ENCODE data around the gene KIAA1671.

Gene KIAA1671

DNA sequence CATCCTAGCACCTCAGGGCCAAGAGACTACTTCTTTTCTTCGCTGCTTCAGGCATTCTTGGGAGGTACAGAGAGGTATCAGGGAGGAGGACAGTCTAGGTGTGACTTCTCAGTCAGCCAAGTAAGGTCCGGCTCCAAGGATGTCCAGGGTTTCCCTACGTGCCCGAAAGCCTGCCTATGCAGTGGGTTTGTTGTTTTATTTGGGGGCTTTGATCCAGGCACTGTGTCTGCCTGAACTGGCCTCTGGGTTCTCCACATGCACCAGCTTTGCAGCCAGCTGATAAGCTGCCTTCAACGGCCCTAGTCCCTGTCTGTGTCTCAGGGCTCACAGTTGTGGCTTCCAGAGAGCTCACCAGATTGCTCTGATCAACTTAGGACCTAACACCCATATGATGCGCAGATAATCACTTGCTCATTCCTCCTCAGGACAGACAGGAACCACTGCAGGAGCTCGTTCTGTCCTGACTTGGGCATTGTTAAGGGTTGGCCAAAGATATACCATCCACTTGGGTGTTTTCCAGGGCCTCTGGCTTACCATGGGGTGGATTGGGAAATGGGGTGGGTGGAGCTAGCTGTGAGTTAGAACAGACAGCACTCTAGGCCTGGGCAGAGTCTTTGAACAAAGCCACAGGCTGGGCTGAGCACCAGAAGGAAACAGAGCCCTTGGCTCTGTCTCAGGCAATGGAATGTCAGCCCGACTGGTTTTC is 201.6 kb downstream of the KIAA1671 start:
- no peak for DNase-seq

DNA sequence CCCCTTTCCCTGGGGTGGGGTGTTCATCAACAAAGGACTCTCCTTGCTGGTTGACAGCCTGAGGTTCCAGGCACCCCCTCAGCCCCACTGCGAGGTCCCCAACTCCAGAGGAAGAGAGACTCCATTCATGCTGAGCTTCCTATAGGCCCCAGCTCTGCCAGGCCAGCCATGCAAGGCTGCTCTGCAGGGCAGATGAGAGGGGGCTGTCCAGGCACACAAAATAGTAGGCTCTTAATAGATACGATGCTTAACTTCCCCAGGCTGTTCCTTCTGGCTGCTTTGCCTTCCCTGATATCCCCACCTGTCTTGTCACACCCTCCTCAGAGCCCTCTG is 202.1 kb downstream of the KIAA1671 start:
- no peak for DNase-seq

DNA sequence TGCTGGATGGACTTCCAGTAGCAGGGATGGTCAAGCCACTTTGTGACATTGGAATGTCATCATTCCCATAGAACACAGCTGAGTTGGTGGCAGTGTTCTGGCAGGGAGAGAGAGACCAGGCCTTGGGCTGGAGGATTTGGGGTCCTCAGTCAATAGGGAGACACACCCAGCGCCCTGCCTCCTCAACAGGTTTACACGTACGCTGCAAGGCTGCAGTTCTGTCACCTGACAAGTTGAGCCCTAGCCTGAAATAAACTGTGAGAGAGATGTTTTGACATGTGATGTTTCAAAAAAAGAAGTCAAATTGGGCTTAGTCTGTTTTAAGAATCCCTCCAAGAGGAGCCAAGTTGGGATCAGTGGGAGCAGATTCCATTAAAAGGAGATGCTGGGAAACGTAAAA is 204.2 kb downstream of the KIAA1671 start:
- no peak for DNase-seq

DNA sequence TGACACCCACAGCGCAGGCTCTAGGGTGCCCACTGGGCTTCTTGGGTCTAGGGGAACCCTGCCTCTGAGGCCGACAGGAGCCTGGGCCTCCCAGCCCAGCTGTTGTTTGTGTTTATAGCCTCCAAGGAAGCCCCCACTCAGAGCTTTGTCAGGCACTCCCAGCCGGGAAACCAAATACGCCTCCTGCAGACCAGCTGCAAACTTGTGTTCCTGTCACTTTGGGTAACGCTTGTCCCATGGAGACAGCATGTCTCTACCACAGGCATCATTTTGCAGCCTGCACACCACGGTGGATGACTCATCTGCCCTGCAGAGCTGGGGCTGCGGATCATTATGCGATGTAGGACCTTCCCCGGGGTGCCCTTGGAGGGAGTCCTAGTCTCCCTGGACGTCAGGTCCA is 206.5 kb downstream of the KIAA1671 start:
- no peak for DNase-seq

DNA sequence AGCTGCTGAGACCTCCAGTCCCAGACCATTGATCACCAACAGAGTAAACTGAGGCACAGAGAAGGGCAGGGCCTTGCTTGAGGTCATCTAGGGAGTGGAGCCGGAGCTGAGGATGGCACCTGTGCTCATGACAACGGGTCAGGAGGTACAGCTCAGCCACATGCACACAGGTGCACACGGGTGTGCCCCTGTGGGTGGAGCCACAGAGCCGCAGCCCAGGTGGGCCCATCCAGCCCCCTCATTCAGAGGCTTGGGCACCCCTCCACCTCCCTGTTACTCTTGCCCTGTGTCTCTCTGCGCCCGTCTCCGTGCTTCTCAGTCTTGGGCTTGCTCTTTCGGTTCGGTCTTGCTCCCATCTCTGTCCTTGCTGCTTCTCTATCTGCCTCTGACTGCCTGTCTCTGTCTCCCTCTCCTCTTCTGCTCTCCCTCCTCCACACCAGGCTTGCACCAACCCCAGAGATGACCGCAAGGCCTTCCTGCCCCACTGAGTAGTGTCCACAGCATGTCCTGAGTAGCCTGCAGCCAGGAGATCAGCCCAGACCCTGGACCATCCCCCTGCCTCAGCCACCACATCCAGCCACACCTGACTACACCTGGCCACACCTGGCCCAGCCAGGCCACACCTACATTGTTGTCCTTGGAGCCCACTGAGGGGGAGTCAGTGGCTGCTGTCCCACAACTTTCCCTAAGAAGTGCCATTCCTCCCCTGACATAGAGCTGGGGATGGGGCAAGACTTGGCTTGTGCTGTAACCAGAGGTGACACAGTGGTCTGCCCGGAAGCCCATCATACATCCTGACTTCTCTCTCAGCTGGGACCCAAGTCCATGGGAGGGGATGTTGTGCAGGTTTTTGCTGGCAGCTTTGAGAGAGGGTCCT is 207.8 kb downstream of the KIAA1671 start:
- DNase-seq: no peak

DNA sequence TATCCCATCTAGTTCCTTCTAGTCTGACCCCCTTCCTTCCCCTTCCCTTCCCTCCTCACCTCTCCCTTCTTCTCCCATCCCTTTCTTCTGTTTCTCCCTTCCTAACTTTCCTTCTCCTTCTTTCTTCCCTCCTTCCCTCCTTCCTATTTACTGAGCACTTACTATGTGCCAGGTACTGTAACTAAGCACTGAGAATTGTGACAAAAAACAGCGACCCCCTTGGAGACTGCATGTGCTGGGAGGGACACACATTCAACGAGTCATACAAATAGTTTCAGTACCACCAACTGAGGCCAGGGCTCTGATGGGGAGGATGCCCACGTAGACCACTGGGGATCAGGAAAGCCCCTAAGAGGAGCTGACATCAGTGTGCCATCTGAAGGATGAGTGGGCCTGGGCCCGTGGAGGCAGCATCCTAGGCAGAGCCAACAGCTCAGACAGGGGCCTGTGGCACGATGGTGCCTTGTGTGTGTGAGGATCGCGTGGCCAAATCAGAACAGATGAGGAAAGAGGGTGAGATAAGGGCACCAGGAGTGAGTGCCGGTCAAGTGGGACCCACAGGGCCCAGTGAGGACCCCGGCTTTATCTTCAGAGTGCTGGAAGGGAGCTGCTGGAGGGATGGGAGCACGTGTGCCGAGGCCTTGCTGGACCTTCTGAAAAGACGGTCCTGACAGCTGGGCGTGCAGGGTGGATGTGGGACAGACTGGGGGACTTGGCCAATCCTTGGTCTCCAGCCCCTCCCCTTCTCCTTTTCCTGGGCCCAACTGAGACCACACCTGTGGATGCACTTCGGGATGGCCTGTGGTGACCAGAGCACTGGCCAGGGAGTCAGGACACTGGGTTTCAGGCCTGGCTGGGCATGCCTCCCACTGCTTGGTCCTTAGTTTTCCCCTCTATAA is 208.8 kb downstream of the KIAA1671 start:
- no peak for DNase-seq

DNA sequence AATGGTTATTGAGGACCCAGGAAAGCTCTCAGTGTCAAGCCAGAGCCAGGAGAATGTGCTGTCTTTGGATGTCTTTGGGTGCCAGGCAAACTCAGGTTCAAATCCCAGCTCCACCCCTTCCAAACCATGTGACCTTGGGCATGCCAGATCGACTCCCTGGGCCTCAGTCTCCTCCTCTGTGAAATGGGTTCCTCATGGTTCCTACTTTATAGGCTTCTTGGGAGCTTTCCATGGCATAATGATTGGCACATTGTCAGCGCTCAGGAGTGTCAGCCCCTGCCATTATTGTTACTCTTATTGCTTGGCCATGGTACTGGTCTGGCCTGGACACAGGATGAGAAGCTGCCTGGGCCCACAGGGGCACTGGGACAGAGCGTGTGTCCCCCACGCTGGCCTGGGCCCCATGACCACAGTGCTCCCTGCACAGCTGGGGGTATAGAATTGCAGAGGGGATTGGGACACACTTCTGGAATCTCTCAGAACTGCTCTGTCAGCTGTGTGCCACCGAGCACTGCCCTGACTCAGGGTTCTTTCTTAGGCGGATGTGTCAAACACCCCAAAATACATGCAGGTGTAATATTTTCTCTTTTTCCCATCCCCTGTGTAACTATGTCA is 209.5 kb downstream of the KIAA1671 start:
- no peak for DNase-seq

DNA sequence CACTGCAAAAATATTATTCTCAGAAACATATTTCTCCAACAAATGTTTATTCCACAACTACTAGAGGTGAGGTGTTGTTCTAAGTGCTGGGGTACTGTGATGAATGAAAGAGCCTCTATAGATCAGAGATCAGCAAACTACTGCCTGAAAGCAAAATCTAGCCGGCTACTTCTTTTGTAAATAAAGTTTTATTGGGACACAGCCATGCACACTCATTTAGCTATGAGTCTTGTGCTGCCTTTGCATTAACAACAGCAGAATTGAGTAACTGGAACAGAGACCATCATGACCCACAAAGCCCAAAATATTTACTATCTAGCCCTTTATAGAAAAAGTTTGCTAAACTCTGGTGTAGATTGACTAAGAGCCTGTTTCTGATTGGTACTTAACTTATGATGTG is 210.0 kb downstream of the KIAA1671 start:
- DNase-seq: no peak

DNA sequence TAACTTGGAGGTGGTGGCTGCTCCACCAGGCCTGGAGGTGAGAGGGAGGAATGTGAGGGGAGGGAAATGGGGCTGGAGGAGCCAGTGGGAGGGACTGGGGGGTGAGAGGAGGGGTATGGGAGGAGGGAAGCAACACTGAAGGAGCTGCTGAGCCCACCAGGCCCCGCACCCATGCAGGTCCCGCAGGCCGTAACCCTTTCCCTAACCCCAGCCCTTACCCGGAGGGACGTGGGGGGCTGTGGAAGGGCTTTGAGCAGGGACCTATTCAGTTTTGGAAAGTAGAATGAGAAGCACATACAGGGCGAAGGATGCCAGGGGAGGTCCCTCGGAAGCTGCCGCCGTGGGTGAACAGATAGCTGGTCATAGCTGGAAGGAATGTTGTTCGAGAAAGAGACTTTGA is 213.3 kb downstream of the KIAA1671 start:
- DNase-seq: no peak

DNA sequence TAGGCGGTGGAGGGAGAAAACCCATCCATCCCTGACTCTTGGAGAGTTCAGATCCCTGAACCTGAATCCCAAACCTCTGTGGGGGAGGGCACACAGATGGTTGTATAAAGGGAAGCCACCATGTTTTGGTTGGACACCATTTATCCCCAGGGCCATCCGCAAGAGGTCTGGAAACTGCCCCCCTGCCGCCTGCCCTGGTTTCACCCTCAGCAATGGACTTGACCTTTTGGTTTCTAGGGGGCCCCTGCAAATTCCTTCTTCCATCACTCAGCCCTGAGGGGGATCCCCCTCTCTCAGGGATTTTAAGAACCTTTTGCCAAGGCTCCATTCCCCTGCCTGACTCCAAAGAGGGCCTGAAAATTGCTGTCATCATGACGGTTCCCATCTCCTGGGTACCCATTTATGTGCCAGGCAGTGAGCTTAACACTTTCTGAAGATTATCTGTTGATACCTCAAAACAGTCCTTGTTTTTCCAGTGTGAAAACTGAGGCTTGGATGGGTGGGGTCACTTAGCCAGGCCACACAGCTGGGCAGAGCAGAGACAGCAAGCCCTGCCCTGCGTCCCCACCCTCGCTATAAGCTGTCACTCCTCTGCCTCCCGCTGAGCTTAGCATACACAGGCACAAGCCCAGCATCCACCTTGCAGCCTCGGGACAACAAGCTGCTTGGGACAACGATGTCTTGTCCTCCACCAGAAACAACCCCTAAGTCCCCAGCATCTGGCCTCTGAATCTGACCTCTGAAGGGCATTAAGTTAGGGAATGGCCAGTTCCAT is 213.9 kb downstream of the KIAA1671 start:
- DNase-seq: no peak

DNA sequence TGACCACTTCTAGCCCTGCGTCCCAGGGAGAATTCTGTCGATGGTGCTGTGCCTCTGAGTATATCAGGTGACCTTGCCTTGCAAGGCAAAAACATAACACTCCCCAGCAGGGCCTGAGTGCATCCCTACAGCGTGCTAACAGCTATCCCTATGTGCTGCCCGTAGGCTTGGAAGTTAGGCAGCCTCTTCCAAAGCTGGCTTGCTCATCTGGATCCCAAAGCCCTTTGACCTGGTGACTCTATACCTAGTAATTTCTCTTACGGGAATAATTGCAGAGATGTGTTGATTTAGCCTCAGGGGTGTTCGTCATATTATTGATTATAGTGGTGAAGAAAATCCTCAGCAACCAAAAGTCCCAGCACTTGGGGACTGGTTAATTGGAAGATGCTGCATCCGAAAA is 214.6 kb downstream of the KIAA1671 start:
- DNase-seq: no peak

DNA sequence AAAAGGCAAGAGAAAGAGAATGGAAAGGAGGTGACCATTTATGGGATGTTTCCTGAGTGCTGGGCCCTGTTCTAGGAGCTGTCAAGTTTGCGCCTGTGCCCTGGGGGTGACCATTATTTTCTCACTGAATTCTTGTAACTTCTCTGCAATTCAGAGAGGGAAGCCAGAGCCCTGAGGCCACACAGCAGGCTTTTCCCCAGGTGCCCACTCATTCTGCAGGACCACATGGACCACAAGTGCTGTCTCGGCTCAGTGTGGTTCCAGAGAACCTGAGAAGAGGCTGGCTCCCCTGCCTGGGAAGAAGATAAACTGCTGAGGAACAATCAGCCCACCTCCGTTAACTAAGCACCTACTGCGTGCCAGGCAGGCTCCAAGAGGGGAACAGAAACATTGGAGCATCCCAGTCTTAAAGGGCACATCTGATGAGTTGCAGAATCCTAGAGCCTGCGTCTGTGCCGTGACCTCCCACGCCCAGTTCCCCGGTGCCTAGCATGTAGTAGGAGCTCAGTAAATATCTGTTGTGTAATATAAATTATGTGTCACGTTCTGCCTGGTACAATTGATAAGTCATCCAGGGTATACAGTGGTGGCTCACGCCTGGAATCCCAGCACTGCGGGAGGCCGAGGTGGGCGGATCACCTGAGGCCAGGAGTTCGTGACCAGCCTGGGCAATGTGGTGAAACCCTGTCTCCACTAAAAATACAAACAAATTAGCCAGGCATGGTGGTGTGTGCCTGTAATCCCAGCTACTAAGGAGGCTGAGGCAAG is 215.5 kb downstream of the KIAA1671 start:
- no peak for DNase-seq

DNA sequence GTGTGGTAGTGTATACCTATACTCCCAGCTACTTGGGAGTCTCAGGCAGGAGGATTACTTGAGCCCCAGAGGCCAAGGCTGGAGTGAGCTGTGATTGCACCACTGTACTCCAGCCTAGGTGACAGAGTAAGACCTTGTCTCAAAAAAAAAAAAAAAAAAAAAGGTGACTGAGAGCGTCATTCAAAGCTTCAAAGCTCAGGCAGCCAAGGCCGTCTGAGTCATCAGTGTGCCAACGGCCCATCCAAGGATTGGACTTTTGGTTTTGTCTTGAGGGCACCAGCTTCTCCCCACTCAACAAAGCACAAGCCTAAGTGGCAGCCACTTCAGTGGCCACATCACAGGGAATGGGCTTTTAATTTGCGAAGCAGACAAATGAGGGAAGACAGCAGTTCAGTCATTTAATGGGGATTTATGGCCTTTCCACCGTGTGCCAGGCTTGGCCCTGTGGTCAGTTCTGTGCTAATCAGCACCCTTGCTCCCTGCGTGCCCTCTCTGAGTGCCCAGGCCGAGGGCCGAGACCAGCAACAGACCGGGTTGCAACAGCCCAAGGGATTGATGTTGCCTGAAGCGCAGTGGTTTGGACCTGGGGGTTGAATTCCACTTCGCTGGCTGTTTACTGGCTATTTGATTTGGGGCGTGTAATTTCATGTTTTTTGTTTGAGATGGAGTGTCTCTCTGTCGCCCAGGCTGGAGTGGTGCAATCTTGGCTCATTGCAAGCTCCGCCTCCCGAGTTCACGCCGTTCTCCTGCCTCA is 216.9 kb downstream of the KIAA1671 start:
- no peak for DNase-seq

DNA sequence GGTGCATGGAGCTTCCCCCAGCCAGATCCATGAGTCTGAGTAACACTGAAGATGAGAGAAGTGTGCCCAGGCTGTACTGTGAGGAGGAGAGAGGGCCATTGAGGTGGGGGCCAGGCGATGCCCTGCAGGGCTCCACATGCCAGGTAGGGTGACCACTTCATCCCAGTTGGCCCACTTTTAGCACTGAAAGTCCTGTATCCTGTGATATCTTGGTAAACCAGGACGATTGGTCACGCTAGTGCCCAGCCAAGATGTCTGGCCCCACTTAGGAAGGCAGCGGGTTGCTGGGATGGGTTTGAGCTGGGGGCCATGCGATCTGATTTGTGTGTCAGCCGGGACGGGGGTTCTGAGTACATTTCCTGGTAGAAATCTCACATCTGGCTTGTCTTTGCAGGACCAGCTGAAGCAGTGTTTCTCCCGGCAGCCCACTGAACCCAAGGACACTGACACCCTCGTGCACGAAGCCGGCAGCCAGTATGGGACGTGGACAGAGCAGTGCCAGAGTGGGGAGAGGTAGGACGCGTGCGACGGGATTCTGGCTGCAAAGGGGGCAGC is 218.0 kb downstream of the KIAA1671 start:
- no peak for DNase-seq

DNA sequence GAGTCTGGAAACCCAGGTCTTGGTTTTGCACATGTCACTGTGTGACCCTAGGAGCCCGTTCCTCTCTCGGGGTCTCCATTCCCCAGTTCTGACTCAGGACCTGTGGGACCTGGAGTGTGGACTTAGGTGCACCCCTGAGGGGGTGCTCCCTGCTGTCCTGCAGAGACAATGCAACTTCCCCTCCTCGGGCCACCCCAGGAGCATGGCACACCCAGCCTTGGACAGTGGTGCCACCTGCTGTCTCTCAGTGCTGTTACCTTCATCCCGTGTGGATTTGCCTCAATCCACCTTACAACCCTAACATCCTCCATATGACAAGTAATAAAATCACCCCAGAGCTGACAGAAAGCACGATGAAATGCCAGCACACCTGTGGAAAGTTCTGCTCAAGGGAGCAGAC is 219.6 kb downstream of the KIAA1671 start:
- peak; percentile 19 for DNase-seq

DNA sequence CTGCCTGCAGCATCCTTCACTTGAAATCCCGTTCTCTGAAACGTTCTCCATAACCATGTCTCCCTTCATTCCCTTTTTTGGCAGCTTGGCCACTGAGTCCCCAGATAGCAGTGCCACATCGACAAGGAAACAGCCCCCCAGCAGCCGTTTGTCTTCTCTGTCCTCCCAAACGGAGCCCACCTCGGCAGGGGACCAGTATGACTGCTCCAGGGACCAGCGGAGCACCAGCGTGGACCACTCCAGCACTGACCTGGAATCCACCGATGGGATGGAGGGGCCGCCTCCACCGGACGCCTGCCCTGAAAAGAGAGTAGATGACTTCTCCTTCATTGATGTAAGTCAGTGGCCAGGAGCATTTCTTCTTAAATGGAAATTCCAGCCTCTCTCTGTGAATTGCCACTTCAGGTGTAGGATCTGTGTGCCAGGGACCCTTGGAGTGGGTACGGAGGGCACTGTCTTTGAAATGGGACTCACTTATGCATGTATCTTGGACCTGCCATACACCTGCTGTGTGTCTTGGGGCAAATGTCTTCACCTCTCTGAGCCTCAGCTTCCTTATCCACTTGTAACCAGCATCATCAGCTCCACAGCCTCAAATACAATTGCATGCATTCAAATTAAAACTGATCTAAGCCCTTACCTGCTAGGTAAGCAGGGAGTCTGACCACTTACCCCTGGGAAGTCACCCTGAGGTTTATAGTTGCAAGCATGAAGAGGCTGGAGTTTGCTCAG is 221.8 kb downstream of the KIAA1671 start:
- no peak for DNase-seq

DNA sequence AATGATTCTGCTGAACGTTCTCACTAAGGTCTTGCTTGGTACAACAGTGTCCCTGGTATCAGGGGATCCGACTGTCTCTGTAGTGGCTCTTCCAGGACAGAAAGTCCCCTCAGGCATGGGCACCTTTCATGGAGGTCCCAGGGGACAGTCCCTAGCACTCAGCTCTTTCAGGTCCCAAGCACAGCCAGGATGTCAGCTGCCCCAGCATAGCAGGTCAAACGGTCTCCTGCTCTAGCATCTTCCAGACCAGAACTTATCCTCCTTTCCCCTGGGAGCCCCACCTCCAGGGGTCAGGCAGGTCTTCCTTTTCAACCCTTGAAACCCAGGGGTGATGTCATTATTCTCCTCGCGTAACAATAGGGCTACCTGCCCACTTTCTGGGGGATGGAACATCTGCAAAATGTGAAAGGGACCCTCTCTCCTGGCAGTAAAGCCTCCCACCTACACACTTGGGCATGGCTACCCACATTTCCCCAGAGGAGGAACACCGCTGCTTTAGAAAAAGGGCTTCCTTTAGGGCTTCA is 222.4 kb downstream of the KIAA1671 start:
- no peak for DNase-seq

DNA sequence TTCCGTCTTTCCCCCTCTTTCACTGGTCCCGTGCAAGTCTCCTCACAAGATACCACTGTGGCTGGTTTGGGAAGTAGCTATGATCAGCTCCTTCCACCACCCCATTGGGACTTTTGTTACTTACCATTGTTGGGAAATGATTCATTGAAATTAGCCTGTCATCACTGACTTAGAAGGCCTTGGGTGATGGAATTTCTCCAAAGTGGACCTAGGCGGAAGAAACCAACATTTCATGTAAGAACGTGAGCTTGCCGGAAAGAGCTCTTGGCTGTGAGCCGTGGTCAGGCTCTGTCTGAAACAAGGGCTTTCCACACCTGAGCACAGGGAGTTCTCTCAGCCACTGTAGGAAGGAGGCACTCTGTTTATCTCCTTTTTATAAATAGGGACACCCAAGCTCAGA is 223.7 kb downstream of the KIAA1671 start:
- no peak for DNase-seq

DNA sequence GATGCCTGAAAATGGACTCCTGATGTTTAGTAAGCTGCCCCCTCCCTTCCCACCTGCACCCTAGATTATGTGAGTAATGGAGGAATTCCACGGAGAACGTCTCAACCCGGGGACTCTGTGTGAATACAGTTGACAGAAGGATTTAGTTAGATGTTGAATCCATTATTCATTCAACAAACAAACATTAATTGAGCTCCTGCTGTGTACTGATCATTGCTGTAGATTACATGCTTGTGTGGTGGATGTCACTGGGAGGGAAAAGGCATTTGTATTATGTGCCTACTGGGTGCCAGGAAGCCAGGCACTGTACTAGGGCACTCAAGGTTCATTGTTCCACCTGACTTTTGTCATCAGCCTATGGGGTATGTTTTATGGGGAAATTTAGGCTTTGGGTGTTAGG is 224.3 kb downstream of the KIAA1671 start:
- DNase-seq: no peak
